ENCODE measurements around the gene C11orf71.

The C11orf71 gene

GRCh38 chr11:114353443-114353842 lies 46.9 kb downstream of the C11orf71 start:
- no peak for DNase-seq

GRCh38 chr11:114350022-114350421 lies 50.3 kb downstream of the C11orf71 start:
- no peak for DNase-seq

Data from CD4-positive, alpha-beta T cell treated with Interleukin-21 for 1 hour (primary cell).